ENCODE measurements around the gene MMP11.

DNA sequence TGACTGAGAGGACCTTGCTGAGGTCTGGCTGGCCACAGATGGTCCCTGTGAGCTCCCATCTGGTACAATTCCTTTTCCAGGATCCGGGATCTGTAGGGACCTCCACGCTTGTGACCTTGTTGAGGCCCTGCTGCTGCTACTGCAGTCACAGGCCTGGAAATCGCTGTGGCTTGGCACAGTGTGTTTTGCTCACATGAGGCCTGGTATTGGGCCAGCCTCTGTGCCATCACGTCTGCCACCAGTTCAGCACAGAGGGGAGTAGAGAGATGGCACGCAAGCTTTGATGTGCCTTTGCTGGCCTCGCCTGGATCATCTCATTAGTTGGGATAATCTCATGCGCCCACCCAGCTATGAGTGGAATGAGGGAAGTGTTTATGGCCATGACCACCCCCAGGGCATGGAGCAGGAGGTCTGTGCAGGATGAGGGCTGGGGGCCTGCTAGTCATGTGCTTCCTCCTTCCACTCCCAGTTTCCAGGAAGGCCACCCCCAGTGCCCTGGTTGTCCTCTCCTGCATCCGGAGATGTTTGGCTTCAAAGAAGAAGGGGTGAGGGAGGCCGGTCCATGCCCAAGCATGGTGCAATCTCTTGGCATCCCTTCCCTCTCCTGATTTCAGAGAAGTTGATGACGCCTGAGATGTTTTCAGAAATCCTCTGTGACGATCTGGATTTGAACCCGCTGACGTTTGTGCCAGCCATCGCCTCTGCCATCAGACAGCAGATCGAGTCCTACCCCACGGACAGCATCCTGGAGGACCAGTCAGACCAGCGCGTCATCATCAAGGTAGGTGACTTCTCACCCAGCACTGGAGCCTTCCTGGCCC, 43.7 kb downstream of the MMP11 start:
- TF ChIP-seq, protein P1, sequence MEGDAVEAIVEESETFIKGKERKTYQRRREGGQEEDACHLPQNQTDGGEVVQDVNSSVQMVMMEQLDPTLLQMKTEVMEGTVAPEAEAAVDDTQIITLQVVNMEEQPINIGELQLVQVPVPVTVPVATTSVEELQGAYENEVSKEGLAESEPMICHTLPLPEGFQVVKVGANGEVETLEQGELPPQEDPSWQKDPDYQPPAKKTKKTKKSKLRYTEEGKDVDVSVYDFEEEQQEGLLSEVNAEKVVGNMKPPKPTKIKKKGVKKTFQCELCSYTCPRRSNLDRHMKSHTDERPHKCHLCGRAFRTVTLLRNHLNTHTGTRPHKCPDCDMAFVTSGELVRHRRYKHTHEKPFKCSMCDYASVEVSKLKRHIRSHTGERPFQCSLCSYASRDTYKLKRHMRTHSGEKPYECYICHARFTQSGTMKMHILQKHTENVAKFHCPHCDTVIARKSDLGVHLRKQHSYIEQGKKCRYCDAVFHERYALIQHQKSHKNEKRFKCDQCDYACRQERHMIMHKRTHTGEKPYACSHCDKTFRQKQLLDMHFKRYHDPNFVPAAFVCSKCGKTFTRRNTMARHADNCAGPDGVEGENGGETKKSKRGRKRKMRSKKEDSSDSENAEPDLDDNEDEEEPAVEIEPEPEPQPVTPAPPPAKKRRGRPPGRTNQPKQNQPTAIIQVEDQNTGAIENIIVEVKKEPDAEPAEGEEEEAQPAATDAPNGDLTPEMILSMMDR (IDR thresholded peaks at IDR 0.05; ENCODE audit: low read depth, low read length): no peak
- TF ChIP-seq EZH2phosphoT487 (IDR thresholded peaks at IDR 0.05; ENCODE audit: low read depth): no peak
